G401.6 (cell line): Measurements from ENCODE around the gene CD300LF.

ENCODE experiments used
- FAIRE-seq: peaks from 2 replicates; lab custom pipeline; 2012; peaks lifted over from hg19 to GRCh38; lab: Jason Lieb, UNC

CD300LF gene

GRCh38 chr17:74729866-74730265 is 17.1 kb upstream of the CD300LF start:
- FAIRE-seq = no peak

GRCh38 chr17:74729368-74729767 is 16.6 kb upstream of the CD300LF start:
- FAIRE-seq = no peak

GRCh38 chr17:74728702-74729075 is 16.0 kb upstream of the CD300LF start:
- no peak for FAIRE-seq

- FAIRE-seq = no peak
Observed at GRCh38 chr17:74728033-74728701, 15.4 kb upstream of the CD300LF start.

GRCh38 chr17:74725111-74725510 is 12.4 kb upstream of the CD300LF start:
- FAIRE-seq = no peak

- no peak for FAIRE-seq
Observed at GRCh38 chr17:74723891-74724290, 11.2 kb upstream of the CD300LF start.

- FAIRE-seq = no peak
Observed at GRCh38 chr17:74722782-74723181, 10.1 kb upstream of the CD300LF start.

- no peak for FAIRE-seq
Observed at GRCh38 chr17:74720506-74720905, 7.8 kb upstream of the CD300LF start.

- no peak for FAIRE-seq
Observed at GRCh38 chr17:74715144-74715543, 2.4 kb upstream of the CD300LF start.

- no peak for FAIRE-seq
Observed at GRCh38 chr17:74713171-74713755, 540 bp upstream of the CD300LF start.

GRCh38 chr17:74712301-74712700 is 422 bp downstream of the CD300LF start:
- FAIRE-seq = no peak

GRCh38 chr17:74711058-74711824 is 1.5 kb downstream of the CD300LF start:
- no peak for FAIRE-seq

- FAIRE-seq = no peak
Observed at GRCh38 chr17:74704544-74704943, 8.2 kb downstream of the CD300LF start.

- FAIRE-seq = no peak
Observed at GRCh38 chr17:74703311-74703710, 9.4 kb downstream of the CD300LF start.

- FAIRE-seq = no peak
Observed at GRCh38 chr17:74702116-74702871, 10.4 kb downstream of the CD300LF start.

- no peak for FAIRE-seq
Observed at GRCh38 chr17:74699236-74699635, 13.5 kb downstream of the CD300LF start.

GRCh38 chr17:74698069-74698468 is 14.7 kb downstream of the CD300LF start:
- no peak for FAIRE-seq

- FAIRE-seq = no peak
Observed at GRCh38 chr17:74697515-74697914, 15.2 kb downstream of the CD300LF start.

GRCh38 chr17:74695629-74696028 is 17.1 kb downstream of the CD300LF start:
- no peak for FAIRE-seq

GRCh38 chr17:74694081-74694480 is 18.6 kb downstream of the CD300LF start:
- FAIRE-seq = no peak

GRCh38 chr17:74691151-74691550 is 21.6 kb downstream of the CD300LF start:
- FAIRE-seq = no peak

GRCh38 chr17:74690409-74690825 is 22.3 kb downstream of the CD300LF start:
- no peak for FAIRE-seq

- FAIRE-seq = no peak
Observed at GRCh38 chr17:74687886-74688285, 24.8 kb downstream of the CD300LF start.
